ENCODE results near the gene FAM107B. TPM values are rescaled to one million over a fixed set of nuclear protein-coding genes. Genes with fewer than 3 reads are reported as not detected.

Gene FAM107B
- total and polyA plus RNA-seq, 2 of the 8 experiments (the other 6 are each of a cell fraction or from before 2014, with no cell fraction given), result 7.5 to 28.1 TPM

GRCh38 chr10:14536241-14537213 is 238.2 kb downstream of the FAM107B start (continued):
- TF ChIP-seq CHD7 (IDR thresholded peaks at IDR 0.05; ENCODE audit: insufficient replicate concordance, low read length) (no peak), NANOG (IDR thresholded peaks at IDR 0.05; ENCODE audit: insufficient read depth, low read depth, low read length, poor library complexity, severe bottlenecking) (no peak), RAD21 (IDR thresholded peaks at IDR 0.05 in 1 of 2, conservative IDR thresholded peaks at IDR 0.05 in 1 of 2; ENCODE audit: low read depth in 2 of 2, low read length in 2 of 2) (peak; percentile 93 to 95), RNF2 (IDR thresholded peaks at IDR 0.05; ENCODE audit: borderline replicate concordance, low read depth, low read length, missing control alignments, poor library complexity, severe bottlenecking) (no peak), NRF1 (IDR thresholded peaks at IDR 0.05; ENCODE audit: low read depth, low read length) (no peak)

Measured in H1 (cell line).